HCT116 (cell line): ENCODE results near the gene SPATA20. TPM values are rescaled to one million over a fixed set of nuclear protein-coding genes. Genes with fewer than 3 reads are reported as not detected.

Experiments
- ATAC-seq: fragments of 200-7000 bp; cut with Tn5 transposase; 2 replicates; pipeline ENCODE4 v1.9.1; 2020; ENCODE audit warnings: mild to moderate bottlenecking, moderate library complexity
- BruUV-seq: library from RNA; stranded (reverse); fragments of 400-500 nt; replicated peaks from 2 replicates; lab custom pipeline; 2021; lab: Mats Ljungman, UMichigan
- CTCF ChIA-PET: fragments of 300-600 bp; sonication (Branson Sonifier 250); formaldehyde crosslinking; loops from one replicate; lab custom pipeline; 2021; ENCODE audit warnings: antibody characterized with exemption; lab: Charles Lee
- POLR2A ChIA-PET: fragments of 300-600, 350-600 bp; sonication (Branson Sonifier 250); formaldehyde crosslinking; loops from one replicate; lab custom pipeline; 2021; ENCODE audit warnings: antibody characterized with exemption; lab: Charles Lee
- RAD21 ChIA-PET, 2 experiments: fragments of 300-600 bp; sonication (Branson Sonifier 250); formaldehyde crosslinking; loops; one replicate each; lab custom pipeline; 2023; ENCODE audit warnings: low total read pairs in 2 of 2; ENCODE audit not compliant: uncharacterized antibody in 2 of 2, unreplicated experiment in 2 of 2, low non-redundant PET in 1 of 2; lab: Charles Lee
- DNase-seq: peaks from one replicate; pipeline ENCODE4 v3.0.0-alpha.2; 2010; ENCODE audit warnings: low read depth, low spot score
- H2AFZ ChIP-seq: fragments of 200-600 bp; shearing (Covaris generic), sonication (generic); 2 replicates; pipeline ENCODE4 v1.6.1; 2017; ENCODE audit warnings: low read depth, mixed run types, mixed read lengths, antibody characterized with exemption, low read length; ENCODE audit not compliant: poor library complexity, severe bottlenecking
- H3K27ac ChIP-seq: 2 replicates; pipeline ENCODE4 v1.5.1; 2012; ENCODE audit warnings: low read depth, low read length
- H3K27me3 ChIP-seq: fragments of 200-600 bp; sonication (generic); 2 replicates; pipeline ENCODE4 v1.6.1; 2016; ENCODE audit warnings: mixed run types, low read length, mixed read lengths; ENCODE audit not compliant: insufficient read depth
- H3K36me3 ChIP-seq, 2 experiments: fragments of 200-500 bp in 1 of 2; fragments of 200-600 bp in 1 of 2; sonication (Bioruptor generic) in 1 of 2; sonication (generic) in 1 of 2; 2 replicates each; pipeline versions ENCODE4 v1.5.1 to v1.6.1; 2014 to 2016; ENCODE audit warnings: low read length in 2 of 2, inconsistent platforms in 1 of 2, mixed read lengths in 1 of 2, mixed run types in 1 of 2; ENCODE audit not compliant: insufficient read depth in 2 of 2, control insufficient read depth in 1 of 2
- H3K4me1 ChIP-seq, 2 experiments: fragments of 200-600 bp in 1 of 2; sonication (generic) in 1 of 2; 2 replicates each; pipeline versions ENCODE4 v1.5.1 to v1.6.1; 2012 to 2017; ENCODE audit warnings: low read length in 2 of 2, inconsistent platforms in 1 of 2, mild to moderate bottlenecking in 1 of 2, mixed read lengths in 1 of 2, mixed run types in 1 of 2, moderate library complexity in 1 of 2; ENCODE audit not compliant: insufficient read depth in 2 of 2, control insufficient read depth in 1 of 2
- H3K4me2 ChIP-seq: fragments of 200-600 bp; sonication (generic); 2 replicates; pipeline ENCODE4 v1.6.1; 2017; ENCODE audit warnings: mixed run types, low read length, mixed read lengths
- H3K4me3 ChIP-seq, 2 experiments: fragments of 200-600 bp in 1 of 2; sonication (generic) in 1 of 2; replicated peaks in 1 of 2; 2 replicates each; pipeline ENCODE4 v1.5.1; 2011 to 2016; ENCODE audit warnings: low read length in 2 of 2, control low read depth in 1 of 2, low read depth in 1 of 2, mild to moderate bottlenecking in 1 of 2, mixed read lengths in 1 of 2, mixed run types in 1 of 2
- H3K79me2 ChIP-seq: fragments of 200-600 bp; sonication (generic); 2 replicates; pipeline ENCODE4 v1.6.1; 2017; ENCODE audit warnings: mild to moderate bottlenecking, mixed run types, low read length, moderate library complexity, mixed read lengths; ENCODE audit not compliant: insufficient read depth
- H3K9ac ChIP-seq: fragments of 200-600 bp; sonication (generic); 2 replicates; pipeline ENCODE4 v1.6.1; 2016; ENCODE audit warnings: low read length, mixed read lengths
- H3K9me2 ChIP-seq: fragments of 200-600 bp; sonication (generic), shearing (Covaris generic); 2 replicates; pipeline ENCODE4 v1.6.1; 2017; ENCODE audit warnings: mixed run types, mild to moderate bottlenecking, moderate library complexity; ENCODE audit not compliant: insufficient read depth
- H3K9me3 ChIP-seq, 2 experiments: fragments of 200-500 bp in 1 of 2; fragments of 200-600 bp in 1 of 2; sonication (Bioruptor generic) in 1 of 2; sonication (generic) in 1 of 2; 2 replicates each; pipeline ENCODE4 v1.6.1; 2014 to 2017; ENCODE audit warnings: low read length in 2 of 2, mixed read lengths in 2 of 2, inconsistent platforms in 1 of 2, low read depth in 1 of 2, mild to moderate bottlenecking in 1 of 2, mixed run types in 1 of 2, moderate library complexity in 1 of 2; ENCODE audit not compliant: control insufficient read depth in 1 of 2, insufficient read depth in 1 of 2
- H4K20me1 ChIP-seq: fragments of 200-600 bp; sonication (generic), shearing (Covaris generic); 2 replicates; pipeline ENCODE4 v1.6.1; 2017; ENCODE audit warnings: mixed run types, mild to moderate bottlenecking, moderate library complexity; ENCODE audit not compliant: insufficient read depth
- CEBPB ChIP-seq: IDR thresholded peaks from 2 replicates; pipeline ENCODE4 v1.6.1; 2012; ENCODE audit warnings: low read depth
- EGR1 ChIP-seq: IDR thresholded peaks from 2 replicates; pipeline ENCODE4 v1.6.1; 2012; ENCODE audit warnings: low read depth
- EZH2phosphoT487 ChIP-seq: fragments of 200-600 bp; IDR thresholded peaks from 2 replicates; pipeline ENCODE4 v1.6.1; 2018; ENCODE audit warnings: antibody characterized with exemption, borderline replicate concordance
- FOSL1 ChIP-seq: IDR thresholded peaks from 2 replicates; pipeline ENCODE4 v1.6.1; 2012; ENCODE audit warnings: low read depth
- JUND ChIP-seq: IDR thresholded peaks from 2 replicates; pipeline ENCODE4 v1.6.1; 2012
- SIN3A ChIP-seq: IDR thresholded peaks from 2 replicates; pipeline ENCODE4 v1.6.1; 2012; ENCODE audit warnings: low read depth
- SP1 ChIP-seq: IDR thresholded peaks from 2 replicates; pipeline ENCODE4 v1.6.1; 2012; ENCODE audit warnings: low read depth
- SRF ChIP-seq: IDR thresholded peaks from 2 replicates; pipeline ENCODE4 v1.6.1; 2012; ENCODE audit warnings: low read depth
- TCF7L2 ChIP-seq: IDR thresholded peaks from 2 replicates; pipeline ENCODE4 v1.7.0; 2011; ENCODE audit warnings: borderline replicate concordance, inconsistent platforms; ENCODE audit not compliant: insufficient read depth, insufficient read length; ENCODE audit errors: extremely low read depth
- ZNF274 ChIP-seq: fragments of 200-500 bp; sonication (Bioruptor generic); IDR thresholded peaks from 2 replicates; pipeline ENCODE4 v1.6.1; 2014; ENCODE audit warnings: mild to moderate bottlenecking, low read depth, low read length, inconsistent platforms
- intact Hi-C: fragments of 100-400 bp; cut with micrococcal nuclease; formaldehyde crosslinking; loops from 2 replicates; pipeline ENCODE4 v1.10.0; 2022
- total RNA-seq: library from RNA; stranded (reverse); gene quantifications from one replicate; pipeline ENCODE4 v1.2.1, GENCODE V29; 2021; ENCODE audit not compliant: unreplicated experiment
- TF ChIP-seq, protein P1 (sequence below): IDR thresholded peaks from 2 replicates; pipeline ENCODE4 v1.6.1; 2012
- TF ChIP-seq, protein P2 (sequence below), 3 experiments: fragments of 200-600 bp in 1 of 3; sonication (generic) in 1 of 3; IDR thresholded peaks in 2 of 3; conservative IDR thresholded peaks in 1 of 3; 2 replicates each; pipeline ENCODE4 v1.5.1; 2012 to 2017; ENCODE audit warnings: low read depth in 2 of 3, low read length in 2 of 3, antibody characterized with exemption in 1 of 3, borderline replicate concordance in 1 of 3, control low read depth in 1 of 3, mild to moderate bottlenecking in 1 of 3, mixed read lengths in 1 of 3, mixed run types in 1 of 3, moderate library complexity in 1 of 3; ENCODE audit not compliant: insufficient read depth in 1 of 3

Gene SPATA20
- total RNA-seq, 1 experiment from 2014 or later: 57.5 TPM

DNA sequence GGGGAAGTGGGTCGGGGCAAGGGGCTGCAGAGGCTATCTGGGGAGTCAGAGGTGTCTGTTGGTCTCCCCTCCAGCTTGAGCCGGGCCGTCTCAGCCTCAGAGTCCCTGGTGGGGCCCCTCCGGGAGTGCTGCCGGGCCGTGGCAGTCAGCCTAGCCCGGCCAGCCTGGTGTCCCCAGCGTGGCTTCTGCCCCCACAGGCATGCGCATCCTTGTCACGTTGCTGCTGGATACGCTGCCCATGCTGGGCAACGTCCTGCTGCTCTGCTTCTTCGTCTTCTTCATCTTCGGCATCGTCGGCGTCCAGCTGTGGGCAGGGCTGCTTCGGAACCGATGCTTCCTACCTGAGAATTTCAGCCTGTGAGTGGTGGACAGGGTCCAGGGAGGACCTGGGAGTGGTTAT, 24.7 kb downstream of the SPATA20 start (continued):
- TF ChIP-seq SRF (no peak), ZNF274 (no peak), EGR1 (no peak), SP1 (no peak), CEBPB (no peak), FOSL1 (no peak), JUND (no peak), TCF7L2 (no peak)
- TF ChIP-seq, protein P1, sequence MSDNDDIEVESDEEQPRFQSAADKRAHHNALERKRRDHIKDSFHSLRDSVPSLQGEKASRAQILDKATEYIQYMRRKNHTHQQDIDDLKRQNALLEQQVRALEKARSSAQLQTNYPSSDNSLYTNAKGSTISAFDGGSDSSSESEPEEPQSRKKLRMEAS: no peak
- TF ChIP-seq, protein P2, sequence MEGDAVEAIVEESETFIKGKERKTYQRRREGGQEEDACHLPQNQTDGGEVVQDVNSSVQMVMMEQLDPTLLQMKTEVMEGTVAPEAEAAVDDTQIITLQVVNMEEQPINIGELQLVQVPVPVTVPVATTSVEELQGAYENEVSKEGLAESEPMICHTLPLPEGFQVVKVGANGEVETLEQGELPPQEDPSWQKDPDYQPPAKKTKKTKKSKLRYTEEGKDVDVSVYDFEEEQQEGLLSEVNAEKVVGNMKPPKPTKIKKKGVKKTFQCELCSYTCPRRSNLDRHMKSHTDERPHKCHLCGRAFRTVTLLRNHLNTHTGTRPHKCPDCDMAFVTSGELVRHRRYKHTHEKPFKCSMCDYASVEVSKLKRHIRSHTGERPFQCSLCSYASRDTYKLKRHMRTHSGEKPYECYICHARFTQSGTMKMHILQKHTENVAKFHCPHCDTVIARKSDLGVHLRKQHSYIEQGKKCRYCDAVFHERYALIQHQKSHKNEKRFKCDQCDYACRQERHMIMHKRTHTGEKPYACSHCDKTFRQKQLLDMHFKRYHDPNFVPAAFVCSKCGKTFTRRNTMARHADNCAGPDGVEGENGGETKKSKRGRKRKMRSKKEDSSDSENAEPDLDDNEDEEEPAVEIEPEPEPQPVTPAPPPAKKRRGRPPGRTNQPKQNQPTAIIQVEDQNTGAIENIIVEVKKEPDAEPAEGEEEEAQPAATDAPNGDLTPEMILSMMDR (IDR thresholded peaks at IDR 0.05 in 2 of 3, conservative IDR thresholded peaks at IDR 0.05 in 1 of 3; ENCODE audit: borderline replicate concordance in 1 of 3, insufficient read depth in 1 of 3, low read depth in 2 of 3, low read length in 2 of 3): no peak

GRCh38 chr17:50572541-50572940, 25.6 kb downstream of the SPATA20 start:
- no peaks in the 10 kb centered on the region for H3K4me1 ChIP-seq
- intact Hi-C loops: no loop called here
- RAD21 ChIA-PET: no interaction called here

More at GRCh38 chr17:50572541-50572940, 25.6 kb downstream of the SPATA20 start:
- no TSS peak for BruUV-seq
- no peak overlapping the region for H3K4me3 ChIP-seq
- H3K4me2 ChIP-seq: no peak overlapping the region
- no peak overlapping the region for H2AFZ ChIP-seq
- no peaks in the 10 kb centered on the region for H3K36me3 ChIP-seq
- no peak for ATAC-seq
- H3K79me2 ChIP-seq: no peaks in the 10 kb centered on the region
- H3K9ac ChIP-seq: no peak overlapping the region
- ChIA-PET CTCF (no interaction called here), POLR2A (no interaction called here)
- no peak overlapping the region for H3K27ac ChIP-seq
- H3K27me3 ChIP-seq: no peaks in the 10 kb centered on the region
- H4K20me1 ChIP-seq: no peaks in the 10 kb centered on the region
- DNase-seq: no peak
- H3K9me3 ChIP-seq: no peaks in the 10 kb centered on the region
- TF ChIP-seq SIN3A: no peak
- no peak for TF ChIP-seq EZH2phosphoT487
- no peaks in the 10 kb centered on the region for H3K9me2 ChIP-seq
